ENCODE results near the gene OLFML1. TPM values are rescaled to one million over a fixed set of nuclear protein-coding genes. Genes with fewer than 3 reads are reported as not detected.

The OLFML1 gene
- total RNA-seq, 1 donor from 2014 or later = 10.7 TPM

DNA sequence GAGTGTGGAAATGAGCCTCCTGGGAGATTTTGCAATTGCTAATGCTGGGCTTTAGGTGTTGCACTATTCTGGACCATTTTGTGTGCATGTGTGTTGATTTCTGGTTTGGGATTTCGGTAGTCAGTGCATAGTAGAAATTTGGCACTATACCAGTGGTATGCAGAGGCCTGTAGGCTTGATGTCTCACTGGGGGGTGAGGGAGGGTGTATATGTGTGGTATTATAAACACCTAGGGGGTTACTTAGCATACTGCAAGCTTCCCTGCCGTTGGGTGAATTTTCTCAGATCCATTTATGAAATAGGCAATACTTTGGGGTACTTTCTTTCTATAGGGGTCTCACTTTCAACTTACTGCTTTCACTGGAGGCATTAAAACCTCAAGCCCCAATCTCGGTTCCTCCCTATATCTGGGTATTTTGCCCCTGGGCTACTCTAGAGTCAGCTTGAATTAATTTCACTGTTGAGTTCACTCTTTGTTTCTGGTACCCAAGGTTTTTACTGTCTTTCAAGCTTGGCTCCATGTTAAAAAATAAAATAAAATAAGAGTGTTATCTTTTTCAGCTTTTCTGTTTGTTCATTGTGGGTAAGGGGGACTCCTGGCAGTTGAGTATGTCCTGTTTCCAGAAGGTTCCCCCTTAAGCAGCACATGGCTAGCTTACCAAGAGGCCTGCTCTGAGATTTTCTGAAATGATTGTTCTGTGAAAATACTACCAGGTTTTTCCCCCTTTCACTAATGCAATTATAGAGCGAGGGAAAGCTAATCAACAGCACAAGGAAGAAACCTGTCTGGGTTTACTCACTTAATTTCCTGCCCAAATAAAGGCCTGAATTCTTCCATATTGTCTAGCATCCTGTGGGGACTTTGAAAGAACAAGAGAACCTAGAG, 74.3 kb downstream of the OLFML1 start:
- H3K36me3 ChIP-seq = no peaks in the 10 kb centered on the region
- no peak for DNase-seq (ENCODE audit: low spot score in 2 of 2)
- H3K9me3 ChIP-seq = no peaks in the 10 kb centered on the region
- intact Hi-C loops (cut with DNase I) = no loop called here
- H3K27me3 ChIP-seq = no peaks in the 10 kb centered on the region
- no peaks in the 10 kb centered on the region for H3K4me1 ChIP-seq
- TF ChIP-seq, protein P1, sequence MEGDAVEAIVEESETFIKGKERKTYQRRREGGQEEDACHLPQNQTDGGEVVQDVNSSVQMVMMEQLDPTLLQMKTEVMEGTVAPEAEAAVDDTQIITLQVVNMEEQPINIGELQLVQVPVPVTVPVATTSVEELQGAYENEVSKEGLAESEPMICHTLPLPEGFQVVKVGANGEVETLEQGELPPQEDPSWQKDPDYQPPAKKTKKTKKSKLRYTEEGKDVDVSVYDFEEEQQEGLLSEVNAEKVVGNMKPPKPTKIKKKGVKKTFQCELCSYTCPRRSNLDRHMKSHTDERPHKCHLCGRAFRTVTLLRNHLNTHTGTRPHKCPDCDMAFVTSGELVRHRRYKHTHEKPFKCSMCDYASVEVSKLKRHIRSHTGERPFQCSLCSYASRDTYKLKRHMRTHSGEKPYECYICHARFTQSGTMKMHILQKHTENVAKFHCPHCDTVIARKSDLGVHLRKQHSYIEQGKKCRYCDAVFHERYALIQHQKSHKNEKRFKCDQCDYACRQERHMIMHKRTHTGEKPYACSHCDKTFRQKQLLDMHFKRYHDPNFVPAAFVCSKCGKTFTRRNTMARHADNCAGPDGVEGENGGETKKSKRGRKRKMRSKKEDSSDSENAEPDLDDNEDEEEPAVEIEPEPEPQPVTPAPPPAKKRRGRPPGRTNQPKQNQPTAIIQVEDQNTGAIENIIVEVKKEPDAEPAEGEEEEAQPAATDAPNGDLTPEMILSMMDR (IDR thresholded peaks at IDR 0.05) = no peak
- H3K4me3 ChIP-seq = no peak overlapping the region
- no peak overlapping the region for H3K27ac ChIP-seq

Other genes with a start within 250 kb of the OLFML1 start
- gene SYT9, start 233.6 kb upstream of the OLFML1 start, total RNA-seq = 3.1 TPM
- 4.2 TPM for gene PPFIBP2, start 28.5 kb downstream of the OLFML1 start, total RNA-seq
- gene CYB5R2, start 188.0 kb downstream of the OLFML1 start, total RNA-seq = 35.8 TPM
- not detected for gene OVCH2, start 221.0 kb downstream of the OLFML1 start, total RNA-seq